ENCODE measurements around the gene ZNF527.
"Not testable (repeated sequence)": the region's sequence is repeated elsewhere in the genome, so short reads cannot be mapped to it uniquely, and the experiment has no call there.

ZNF527 gene

GRCh38 chr19:37370880-37371661, at the start of gene ZNF527:
Gene ZNF527 (plus strand): TSS chr19:37371099. CDS start chr19:37374199, 3,100 bp downstream.
- DNase-seq, result peak; percentile 100

DNA sequence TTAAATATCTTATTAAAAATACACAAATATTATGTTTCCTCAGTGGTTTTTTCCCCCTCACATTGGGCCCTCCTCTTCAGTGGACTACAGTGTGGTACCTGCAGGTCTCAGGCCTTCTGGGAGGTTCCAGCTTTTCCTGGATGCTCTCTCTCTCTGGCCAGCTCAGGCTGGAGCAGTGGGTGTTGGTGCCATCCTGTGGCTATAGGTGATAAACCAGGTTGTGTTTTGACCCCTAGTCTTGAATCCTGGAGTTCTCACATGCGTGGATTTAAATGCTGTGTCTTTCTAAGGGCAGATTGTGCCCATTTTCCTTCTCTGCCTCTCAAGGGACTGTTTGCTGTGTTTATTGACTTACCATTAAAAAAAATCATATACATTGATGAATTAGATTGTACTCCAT, 41.2 kb upstream of the ZNF527 start:
- peak; percentile 32 for DNase-seq

DNA sequence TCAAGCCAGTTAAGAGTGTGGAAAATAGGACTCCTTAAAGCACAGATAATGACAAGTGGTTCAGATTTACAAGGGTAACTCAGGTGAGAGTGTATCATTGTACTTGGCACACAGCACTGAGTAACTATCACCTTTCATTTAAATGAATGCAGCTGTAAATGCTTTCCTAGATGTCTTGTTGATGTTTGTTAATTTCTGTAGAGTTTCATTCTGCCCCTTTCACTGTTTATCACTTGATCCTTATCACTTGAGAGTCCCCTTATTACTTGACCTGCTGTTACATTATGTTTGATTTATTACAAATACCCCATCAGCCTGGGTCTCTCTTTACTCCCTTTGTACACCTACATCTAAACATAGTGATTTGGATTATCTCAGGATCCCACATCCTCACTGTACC, 38.1 kb upstream of the ZNF527 start:
- DNase-seq, result no peak

DNA sequence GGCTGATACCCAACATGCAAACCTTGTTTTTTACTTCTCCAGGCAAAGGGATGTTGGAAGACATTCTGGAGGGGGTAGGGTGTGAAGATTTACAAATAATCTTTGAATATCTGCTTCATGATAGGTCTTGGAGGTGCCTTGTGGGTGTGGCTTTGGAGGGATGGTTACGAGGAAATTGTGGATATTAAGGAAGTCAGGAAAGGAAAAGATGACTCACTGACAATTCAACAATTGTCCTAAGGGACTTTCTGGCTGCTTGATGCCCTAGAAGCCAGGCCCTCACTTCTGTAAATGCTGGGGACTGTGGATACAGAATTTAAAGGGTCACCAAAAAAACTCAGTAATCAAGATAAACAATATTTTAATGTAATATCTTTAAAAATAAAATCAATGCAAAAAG, 37.4 kb upstream of the ZNF527 start:
- no peak for DNase-seq

- DNase-seq, result peak; percentile 99
These were observed 36.5 kb upstream of the ZNF527 start for GRCh38 chr19:37334179-37335071.

DNA sequence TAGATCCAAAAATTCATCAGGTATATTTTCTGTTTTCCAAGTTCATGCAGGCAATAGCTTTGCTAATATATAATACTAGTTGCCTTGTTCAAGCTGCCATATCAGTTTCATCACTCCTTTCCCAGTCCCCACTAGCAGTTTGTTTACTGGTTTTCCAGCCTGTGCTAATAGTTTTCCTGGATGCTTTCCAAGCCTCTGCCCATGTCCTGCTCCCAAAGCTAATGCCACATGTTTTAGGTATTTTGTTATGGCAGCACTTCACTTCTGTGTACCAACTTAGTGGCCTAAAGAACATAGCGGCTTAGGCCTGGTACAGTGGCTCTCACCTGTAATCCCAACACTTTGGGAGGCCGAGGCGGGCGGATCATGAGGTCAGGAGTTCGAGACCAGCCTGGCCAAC, 28.1 kb upstream of the ZNF527 start:
- DNase-seq, result no peak

DNA sequence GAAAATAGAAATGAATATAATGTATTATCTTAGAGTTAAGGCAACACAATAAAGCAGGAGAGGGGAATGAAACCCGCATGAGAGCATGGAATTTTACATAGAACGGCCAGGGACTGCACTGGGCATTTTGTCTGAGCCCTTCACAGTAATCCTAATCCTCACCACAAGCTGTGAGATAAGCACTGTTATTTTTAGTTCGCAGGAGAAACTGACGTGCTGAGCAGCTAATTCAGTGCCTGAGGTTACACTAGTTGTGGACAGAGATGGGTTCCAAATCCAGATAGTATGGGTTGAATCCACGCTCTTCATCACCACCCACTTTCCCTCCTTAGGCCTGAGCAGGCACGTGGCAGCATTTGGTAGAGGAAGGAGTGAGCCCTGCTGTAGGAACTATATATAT, 24.8 kb upstream of the ZNF527 start:
- no peak for DNase-seq

- no peak for DNase-seq
These were observed 22.8 kb upstream of the ZNF527 start for GRCh38 chr19:37348060-37348459.

GRCh38 chr19:37353968-37354367, 16.9 kb upstream of the ZNF527 start:
- DNase-seq, result no peak

DNA sequence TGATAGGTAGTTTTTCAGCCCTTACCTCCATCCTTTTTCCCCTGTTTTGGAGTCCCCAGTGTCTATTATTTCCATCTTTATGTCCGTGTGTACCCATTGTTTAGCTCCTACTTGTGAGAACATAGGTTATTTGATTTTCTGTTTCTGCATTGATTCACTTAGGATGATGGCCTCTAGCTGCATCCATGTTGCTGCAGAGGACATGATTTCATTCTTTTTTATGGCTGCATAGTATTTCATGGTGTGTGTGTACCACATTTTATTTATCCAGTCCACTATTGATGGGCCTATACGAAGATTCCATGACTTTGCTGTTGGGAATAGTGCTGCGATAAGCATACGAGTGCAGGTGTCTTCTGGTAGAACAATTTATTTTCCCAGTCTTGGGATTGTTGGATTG, 15.0 kb upstream of the ZNF527 start:
- DNase-seq, result no peak

DNA sequence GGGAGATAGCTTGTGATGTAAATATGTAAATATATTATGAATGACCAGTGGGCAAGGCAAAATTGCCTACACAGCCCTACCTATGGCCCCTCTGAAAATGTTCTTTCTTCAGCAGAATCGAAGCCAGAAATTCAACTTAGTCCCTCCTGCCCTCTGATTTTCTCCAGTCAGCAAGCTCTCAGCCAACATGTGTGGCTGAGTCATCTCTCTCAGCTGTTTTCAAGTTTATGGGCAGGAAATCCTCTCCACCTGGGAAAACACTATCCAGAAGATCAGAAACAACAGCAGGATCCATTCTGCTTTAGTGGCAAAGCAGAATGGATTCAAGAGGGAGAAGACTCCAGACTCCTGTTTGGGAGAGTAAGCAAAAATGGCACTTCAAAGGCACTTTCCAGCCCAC, 8.9 kb upstream of the ZNF527 start:
- no peak for DNase-seq

GRCh38 chr19:37362733-37363132, 8.2 kb upstream of the ZNF527 start:
- no peak for DNase-seq

DNA sequence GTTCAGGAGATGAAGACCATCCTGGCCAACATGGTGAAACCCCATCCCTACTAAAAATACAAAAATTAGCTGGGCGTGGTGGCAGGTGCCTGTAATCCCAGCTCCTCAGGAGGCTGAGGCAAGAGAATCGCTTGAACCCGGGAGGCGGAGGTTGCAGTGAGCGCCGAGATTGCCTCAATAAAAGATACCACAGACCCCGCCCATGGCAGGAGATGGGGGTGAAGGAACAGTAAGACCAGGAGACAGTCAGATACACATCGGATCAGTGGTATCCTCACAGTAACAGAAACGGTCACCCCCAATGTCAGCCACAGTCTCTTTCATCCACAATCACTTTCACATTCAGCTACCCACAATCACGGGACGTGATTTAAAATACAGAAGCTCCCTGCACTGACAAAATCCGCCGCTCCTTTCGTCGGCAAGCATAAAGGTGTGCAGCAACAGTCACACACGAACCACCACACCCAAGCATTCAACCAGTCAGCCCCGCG, 466 bp upstream of the ZNF527 start:
- not testable (repeated sequence) for DNase-seq

DNA sequence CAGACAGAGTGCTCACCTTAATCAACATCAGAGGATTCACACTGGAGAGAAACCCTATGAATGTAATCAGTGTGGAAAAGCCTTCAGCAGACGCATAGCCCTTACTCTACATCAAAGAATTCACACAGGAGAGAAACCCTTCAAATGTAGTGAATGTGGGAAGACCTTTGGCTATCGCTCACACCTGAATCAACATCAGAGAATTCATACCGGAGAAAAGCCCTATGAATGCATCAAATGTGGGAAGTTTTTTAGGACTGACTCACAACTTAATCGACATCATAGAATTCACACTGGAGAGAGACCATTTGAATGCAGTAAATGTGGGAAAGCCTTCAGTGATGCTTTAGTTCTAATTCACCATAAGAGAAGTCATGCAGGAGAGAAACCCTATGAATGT, 18.3 kb downstream of the ZNF527 start:
- no peak for DNase-seq

GRCh38 chr19:37391399-37391798, 20.5 kb downstream of the ZNF527 start:
- not testable (repeated sequence) for DNase-seq

DNA sequence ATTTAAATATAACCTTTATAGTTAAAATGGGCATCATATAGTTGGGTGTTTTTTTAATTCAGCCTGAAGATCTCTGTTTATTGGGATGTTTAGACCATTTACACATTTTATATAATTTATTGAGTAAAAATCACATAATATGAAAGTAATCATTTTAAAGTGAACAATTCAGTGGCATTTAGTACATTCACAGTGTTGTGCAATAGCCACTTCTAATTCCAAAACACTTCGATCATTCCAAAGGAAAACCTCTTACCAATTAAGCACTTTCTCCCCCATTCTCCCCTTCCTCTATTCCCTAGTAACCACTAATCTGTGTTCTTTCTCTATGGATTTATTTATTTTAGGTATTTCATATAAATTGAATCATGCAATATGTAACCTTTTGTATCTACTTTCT, 30.2 kb downstream of the ZNF527 start:
- no peak for DNase-seq

DNA sequence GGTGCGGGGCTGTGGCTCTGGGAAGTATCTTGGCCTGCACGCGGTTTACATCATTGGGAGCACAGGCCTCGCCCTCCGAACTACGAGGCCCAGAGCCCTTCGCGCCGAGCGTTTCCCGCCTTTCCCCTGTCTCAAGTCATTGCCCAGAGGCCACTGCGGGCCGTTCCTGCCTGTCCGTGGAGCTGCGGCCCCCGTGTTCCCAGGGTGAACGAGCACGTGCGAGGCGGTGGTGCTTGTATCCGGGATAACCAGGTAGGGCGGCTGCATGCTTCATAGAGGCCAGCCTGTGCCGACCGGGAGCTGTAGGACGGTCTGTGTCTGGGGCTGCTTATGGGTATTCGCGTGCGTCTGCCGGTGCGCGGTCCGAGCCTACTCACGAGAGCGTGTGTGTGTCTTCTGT, 32.5 kb downstream of the ZNF527 start:
- no peak for DNase-seq

- DNase-seq, result not testable (repeated sequence)
These were observed 35.4 kb downstream of the ZNF527 start for GRCh38 chr19:37406140-37406846.

GRCh38 chr19:37412700-37413099, 41.8 kb downstream of the ZNF527 start:
- no peak for DNase-seq

- no peak for DNase-seq
These were observed 42.6 kb downstream of the ZNF527 start for GRCh38 chr19:37413313-37414084.

Data from NCI-H2227 treated with DMSO at 0.1 percent for 48 hours (cell line).